Neutrophil (primary cell): ENCODE measurements around the gene NEU3.

Experiments used
- H3K27ac ChIP-seq: fragments of 200-600 bp; sonication (generic); 2 replicates; pipeline ENCODE4 v1.5.1; 2016; ENCODE audit warnings: mild to moderate bottlenecking, moderate library complexity
- H3K27me3 ChIP-seq: fragments of 200-600 bp; sonication (generic); 2 replicates; pipeline ENCODE4 v1.6.0; 2016; ENCODE audit warnings: mild to moderate bottlenecking
- H3K36me3 ChIP-seq: fragments of 200-600 bp; sonication (generic); 2 replicates; pipeline ENCODE4 v1.5.1; 2017
- H3K4me1 ChIP-seq, 2 experiments: fragments of 200-600 bp in 1 of 2; sonication (generic) in 1 of 2; 1 replicate in 1 of 2; 2 replicates in 1 of 2; pipeline versions ENCODE4 v1.5.1 to v1.6.1; 2013 to 2016; ENCODE audit warnings: low read depth in 1 of 2, low read length in 1 of 2, mild to moderate bottlenecking in 1 of 2, moderate library complexity in 1 of 2; ENCODE audit not compliant: control insufficient read depth in 1 of 2, insufficient read depth in 1 of 2
- H3K4me3 ChIP-seq, 2 experiments: fragments of 200-600 bp in 1 of 2; sonication (generic) in 1 of 2; 1 replicate in 1 of 2; 2 replicates in 1 of 2; pipeline ENCODE4 v1.5.1; 2013 to 2016; ENCODE audit warnings: low read depth in 1 of 2, low read length in 1 of 2, mild to moderate bottlenecking in 1 of 2, moderate library complexity in 1 of 2
- H3K9me3 ChIP-seq: fragments of 200-600 bp; sonication (generic); 2 replicates; pipeline ENCODE4 v1.5.1; 2016
- TF ChIP-seq, protein P1 (sequence below): fragments of 200-600 bp; sonication (generic); IDR thresholded peaks from 2 replicates; pipeline ENCODE4 v1.5.1; 2016; ENCODE audit warnings: antibody characterized with exemption

The NEU3 gene

DNA sequence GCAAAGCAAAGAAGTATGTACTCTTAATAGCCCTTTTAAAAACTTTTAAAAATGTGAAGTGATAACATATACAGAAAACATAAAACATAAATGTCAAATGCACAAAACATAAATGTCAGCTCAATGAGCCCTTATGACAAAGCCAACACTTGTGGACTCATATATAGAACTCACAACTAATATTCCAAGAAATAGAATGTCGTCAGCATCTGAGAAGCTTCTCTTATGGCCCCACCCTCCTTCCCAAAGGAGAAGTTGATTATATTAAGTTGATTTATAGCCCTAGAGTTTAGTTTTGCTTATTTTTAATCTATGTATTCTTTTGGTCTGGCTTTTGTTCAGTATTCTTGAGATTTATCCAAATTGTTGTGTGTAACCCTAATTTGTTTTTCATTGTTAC lies 13.8 kb downstream of the NEU3 start:
- H3K9me3 ChIP-seq, result no peaks in the 10 kb centered on the region
- no peak overlapping the region for H3K4me3 ChIP-seq
- H3K4me1 ChIP-seq, result no peaks in the 10 kb centered on the region
- no peaks in the 10 kb centered on the region for H3K27me3 ChIP-seq
- no peak overlapping the region for H3K27ac ChIP-seq
- H3K36me3 ChIP-seq, result peaks cover 22% of the 10 kb centered on the region
- TF ChIP-seq, protein P1, sequence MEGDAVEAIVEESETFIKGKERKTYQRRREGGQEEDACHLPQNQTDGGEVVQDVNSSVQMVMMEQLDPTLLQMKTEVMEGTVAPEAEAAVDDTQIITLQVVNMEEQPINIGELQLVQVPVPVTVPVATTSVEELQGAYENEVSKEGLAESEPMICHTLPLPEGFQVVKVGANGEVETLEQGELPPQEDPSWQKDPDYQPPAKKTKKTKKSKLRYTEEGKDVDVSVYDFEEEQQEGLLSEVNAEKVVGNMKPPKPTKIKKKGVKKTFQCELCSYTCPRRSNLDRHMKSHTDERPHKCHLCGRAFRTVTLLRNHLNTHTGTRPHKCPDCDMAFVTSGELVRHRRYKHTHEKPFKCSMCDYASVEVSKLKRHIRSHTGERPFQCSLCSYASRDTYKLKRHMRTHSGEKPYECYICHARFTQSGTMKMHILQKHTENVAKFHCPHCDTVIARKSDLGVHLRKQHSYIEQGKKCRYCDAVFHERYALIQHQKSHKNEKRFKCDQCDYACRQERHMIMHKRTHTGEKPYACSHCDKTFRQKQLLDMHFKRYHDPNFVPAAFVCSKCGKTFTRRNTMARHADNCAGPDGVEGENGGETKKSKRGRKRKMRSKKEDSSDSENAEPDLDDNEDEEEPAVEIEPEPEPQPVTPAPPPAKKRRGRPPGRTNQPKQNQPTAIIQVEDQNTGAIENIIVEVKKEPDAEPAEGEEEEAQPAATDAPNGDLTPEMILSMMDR, result no peak

DNA sequence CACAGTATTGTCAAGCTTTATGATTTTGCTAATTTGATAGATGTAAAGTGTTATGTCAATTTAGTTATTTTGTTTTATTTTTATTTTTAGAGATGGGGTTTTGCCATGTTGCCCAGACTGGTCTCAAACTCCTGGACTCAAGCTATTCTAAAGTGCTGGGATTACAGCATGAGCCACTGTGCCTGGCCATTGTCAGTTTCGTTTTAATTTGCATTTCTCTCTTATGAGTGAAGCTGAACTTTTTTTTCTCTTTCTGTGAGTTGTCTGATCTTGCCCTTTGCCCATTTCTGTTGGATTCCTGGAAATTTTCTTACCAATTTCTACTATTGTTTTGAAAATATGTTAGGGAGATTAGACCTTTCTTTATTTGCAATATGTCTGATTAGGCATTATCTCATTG lies 15.5 kb downstream of the NEU3 start:
- no peak overlapping the region for H3K27ac ChIP-seq
- H3K4me1 ChIP-seq, result no peaks in the 10 kb centered on the region
- no peaks in the 10 kb centered on the region for H3K27me3 ChIP-seq
- H3K4me3 ChIP-seq, result no peak overlapping the region
- H3K9me3 ChIP-seq, result no peaks in the 10 kb centered on the region
- TF ChIP-seq, protein P1, result no peak
- H3K36me3 ChIP-seq, result peaks cover 31% of the 10 kb centered on the region

DNA sequence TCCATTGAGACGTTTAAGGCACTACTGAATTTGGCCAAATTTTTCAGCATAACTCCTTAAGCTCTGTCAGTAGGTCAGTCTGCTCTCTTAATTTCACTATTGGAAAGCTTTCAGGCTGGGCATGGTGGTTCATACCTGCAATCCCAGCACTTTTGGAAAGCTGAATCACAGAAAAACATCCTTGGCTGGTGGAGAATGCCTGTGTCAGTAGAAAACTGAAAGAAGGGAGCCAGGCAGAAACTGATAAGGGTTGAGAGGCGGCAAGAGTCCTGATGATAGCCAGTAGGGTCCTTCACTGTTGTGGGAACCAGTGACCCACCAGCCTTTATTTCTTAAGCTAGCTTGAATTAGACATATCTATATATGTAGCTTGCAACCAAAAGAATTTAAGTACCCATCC lies 22.6 kb downstream of the NEU3 start:
- no peak overlapping the region for H3K4me3 ChIP-seq
- H3K4me1 ChIP-seq, result no peaks in the 10 kb centered on the region
- H3K27ac ChIP-seq, result no peak overlapping the region
- H3K9me3 ChIP-seq, result no peaks in the 10 kb centered on the region
- no peaks in the 10 kb centered on the region for H3K27me3 ChIP-seq
- TF ChIP-seq, protein P1, result no peak
- peaks cover 53% of the 10 kb centered on the region for H3K36me3 ChIP-seq

DNA sequence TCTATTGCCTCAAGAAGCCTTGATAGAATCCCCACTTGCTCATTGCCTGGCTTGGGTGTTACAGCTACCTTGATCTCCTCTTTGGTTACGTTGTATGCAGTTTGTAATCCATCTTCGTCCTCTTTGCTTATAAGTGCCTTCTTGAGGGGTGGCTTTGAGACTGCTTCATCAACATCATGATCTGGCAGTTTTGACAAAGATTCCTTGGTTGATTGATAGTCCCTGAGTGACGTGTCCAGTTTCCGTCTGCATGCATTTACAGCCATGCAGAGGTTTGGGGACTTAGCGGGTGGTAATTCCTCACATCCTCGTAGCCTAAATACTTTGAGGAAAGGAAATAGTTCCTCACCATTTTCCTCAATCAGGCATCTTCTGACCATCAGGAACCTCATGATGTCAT lies 23.1 kb downstream of the NEU3 start:
- Histone ChIP-seq H3K27me3 (no peaks in the 10 kb centered on the region), H3K36me3 (peaks cover 47% of the 10 kb centered on the region), H3K4me1 (no peaks in the 10 kb centered on the region)

GRCh38 chr11:75013051-75013450 lies 24.3 kb downstream of the NEU3 start:
- H3K36me3 ChIP-seq, result peaks cover 38% of the 10 kb centered on the region

More for the DNA sequence above, 23.1 kb downstream of the NEU3 start:
- no peak overlapping the region for H3K27ac ChIP-seq
- TF ChIP-seq, protein P1, result no peak
- H3K4me3 ChIP-seq, result no peak overlapping the region
- H3K9me3 ChIP-seq, result no peaks in the 10 kb centered on the region

More at GRCh38 chr11:75013051-75013450, 24.3 kb downstream of the NEU3 start:
- TF ChIP-seq, protein P1, result no peak
- Histone ChIP-seq H3K4me1 (no peaks in the 10 kb centered on the region), H3K27me3 (no peaks in the 10 kb centered on the region), H3K9me3 (no peaks in the 10 kb centered on the region), H3K27ac (no peak overlapping the region), H3K4me3 (no peak overlapping the region)
